HG03457 (cell line): ENCODE data around the gene ZGPAT.

Source experiments
- ATAC-seq: cut with Tn5 transposase; IDR thresholded peaks from one replicate; pipeline ENCODE4 v1.9.1; 2021; ENCODE audit warnings: moderate number of reproducible peaks; ENCODE audit not compliant: unreplicated experiment

Gene ZGPAT

GRCh38 chr20:63691711-63692435, 16.0 kb upstream of the ZGPAT start:
- ATAC-seq = no peak

GRCh38 chr20:63692436-63693082, 15.3 kb upstream of the ZGPAT start:
- no peak for ATAC-seq

GRCh38 chr20:63693083-63693732, 14.6 kb upstream of the ZGPAT start:
- ATAC-seq = no peak

- no peak for ATAC-seq
Observed at GRCh38 chr20:63693733-63694583, 13.9 kb upstream of the ZGPAT start.

GRCh38 chr20:63694584-63695423, 13.0 kb upstream of the ZGPAT start:
- ATAC-seq = no peak

GRCh38 chr20:63695424-63696305, 12.2 kb upstream of the ZGPAT start:
- ATAC-seq = no peak

- ATAC-seq = no peak
Observed at GRCh38 chr20:63696306-63696627, 11.6 kb upstream of the ZGPAT start.

- ATAC-seq = no peak
Observed at GRCh38 chr20:63696628-63697356, 11.0 kb upstream of the ZGPAT start, which contains the start of gene TNFRSF6B. TNFRSF6B (plus strand) TSS chr20:63696652; CDS start chr20:63696768, 116 bp downstream.

GRCh38 chr20:63697357-63697867, 10.4 kb upstream of the ZGPAT start:
- ATAC-seq = no peak

- no peak for ATAC-seq
Observed at GRCh38 chr20:63697868-63698545, 9.8 kb upstream of the ZGPAT start.

GRCh38 chr20:63698739-63699465, 8.9 kb upstream of the ZGPAT start:
- ATAC-seq = no peak

- ATAC-seq = no peak
Observed at GRCh38 chr20:63699466-63700198, 8.2 kb upstream of the ZGPAT start.

- no peak for ATAC-seq
Observed at GRCh38 chr20:63700199-63701050, 7.4 kb upstream of the ZGPAT start.

- ATAC-seq = no peak
Observed at GRCh38 chr20:63701051-63701328, 6.8 kb upstream of the ZGPAT start.

- no peak for ATAC-seq
Observed at GRCh38 chr20:63701329-63702035, 6.4 kb upstream of the ZGPAT start.
